HEK293 (cell line): ENCODE results near the gene OR1D5.

Experiments
- YY1 ChIP-seq: fragments of 450-650 bp; formaldehyde crosslinking; IDR thresholded peaks from 2 replicates; pipeline ENCODE4 v1.5.1; 2018; ENCODE audit warnings: missing biosample characterization, missing genetic modification characterization
- ZNF121 ChIP-seq: fragments of 450-650 bp; formaldehyde crosslinking; IDR thresholded peaks from 2 replicates; pipeline ENCODE4 v1.5.1; 2016; ENCODE audit warnings: missing biosample characterization, missing genetic modification characterization
- ZSCAN30 ChIP-seq: fragments of 450-650 bp; IDR thresholded peaks from 2 replicates; pipeline ENCODE4 v1.5.1; 2018; ENCODE audit warnings: missing biosample characterization, mild to moderate bottlenecking, missing genetic modification characterization, moderate library complexity
- TF ChIP-seq, protein P1 (sequence below): fragments of 450-650 bp; formaldehyde crosslinking; IDR thresholded peaks from 2 replicates; pipeline ENCODE4 v1.5.1; 2016; ENCODE audit warnings: missing biosample characterization, missing genetic modification characterization
- TF ChIP-seq, protein P2 (sequence below): fragments of 450-650 bp; IDR thresholded peaks from 2 replicates; pipeline ENCODE4 v1.5.1; 2018; ENCODE audit warnings: missing biosample characterization, missing genetic modification characterization

DNA sequence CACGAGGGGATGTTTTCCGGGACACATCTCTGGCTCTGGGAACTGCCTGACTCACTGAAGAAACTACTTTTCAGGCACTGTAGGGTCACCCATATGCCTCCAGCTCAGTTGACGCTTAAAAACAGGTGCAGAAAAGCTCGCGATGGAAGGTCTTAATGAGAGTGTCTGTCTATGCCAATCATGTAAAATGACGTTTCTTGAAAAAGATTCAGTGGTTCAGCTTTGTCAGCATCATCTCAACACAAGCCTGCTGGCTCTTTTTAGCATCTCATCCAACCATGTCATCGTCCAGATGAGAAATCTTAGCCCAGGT is 27.5 kb downstream of the OR1D5 start:
- TF ChIP-seq ZNF121 (tag by site-specific recombination), result no peak
- TF ChIP-seq, protein P1, sequence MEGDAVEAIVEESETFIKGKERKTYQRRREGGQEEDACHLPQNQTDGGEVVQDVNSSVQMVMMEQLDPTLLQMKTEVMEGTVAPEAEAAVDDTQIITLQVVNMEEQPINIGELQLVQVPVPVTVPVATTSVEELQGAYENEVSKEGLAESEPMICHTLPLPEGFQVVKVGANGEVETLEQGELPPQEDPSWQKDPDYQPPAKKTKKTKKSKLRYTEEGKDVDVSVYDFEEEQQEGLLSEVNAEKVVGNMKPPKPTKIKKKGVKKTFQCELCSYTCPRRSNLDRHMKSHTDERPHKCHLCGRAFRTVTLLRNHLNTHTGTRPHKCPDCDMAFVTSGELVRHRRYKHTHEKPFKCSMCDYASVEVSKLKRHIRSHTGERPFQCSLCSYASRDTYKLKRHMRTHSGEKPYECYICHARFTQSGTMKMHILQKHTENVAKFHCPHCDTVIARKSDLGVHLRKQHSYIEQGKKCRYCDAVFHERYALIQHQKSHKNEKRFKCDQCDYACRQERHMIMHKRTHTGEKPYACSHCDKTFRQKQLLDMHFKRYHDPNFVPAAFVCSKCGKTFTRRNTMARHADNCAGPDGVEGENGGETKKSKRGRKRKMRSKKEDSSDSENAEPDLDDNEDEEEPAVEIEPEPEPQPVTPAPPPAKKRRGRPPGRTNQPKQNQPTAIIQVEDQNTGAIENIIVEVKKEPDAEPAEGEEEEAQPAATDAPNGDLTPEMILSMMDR (tag by site-specific recombination), result no peak
- no peak for TF ChIP-seq ZSCAN30 (tag by site-specific recombination)
- TF ChIP-seq YY1 (tag by site-specific recombination), result no peak
- TF ChIP-seq, protein P2, sequence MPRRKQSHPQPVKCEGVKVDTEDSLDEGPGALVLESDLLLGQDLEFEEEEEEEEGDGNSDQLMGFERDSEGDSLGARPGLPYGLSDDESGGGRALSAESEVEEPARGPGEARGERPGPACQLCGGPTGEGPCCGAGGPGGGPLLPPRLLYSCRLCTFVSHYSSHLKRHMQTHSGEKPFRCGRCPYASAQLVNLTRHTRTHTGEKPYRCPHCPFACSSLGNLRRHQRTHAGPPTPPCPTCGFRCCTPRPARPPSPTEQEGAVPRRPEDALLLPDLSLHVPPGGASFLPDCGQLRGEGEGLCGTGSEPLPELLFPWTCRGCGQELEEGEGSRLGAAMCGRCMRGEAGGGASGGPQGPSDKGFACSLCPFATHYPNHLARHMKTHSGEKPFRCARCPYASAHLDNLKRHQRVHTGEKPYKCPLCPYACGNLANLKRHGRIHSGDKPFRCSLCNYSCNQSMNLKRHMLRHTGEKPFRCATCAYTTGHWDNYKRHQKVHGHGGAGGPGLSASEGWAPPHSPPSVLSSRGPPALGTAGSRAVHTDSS (tag by site-specific recombination), result no peak
